SK-N-SH treated with all-trans-retinoic acid at 6 μM for 48 hours (cell line): ENCODE data around the gene TLDC2.
"Not testable (repeated sequence)": the region's sequence is repeated elsewhere in the genome, so short reads cannot be mapped to it uniquely, and the experiment has no call there.

Source experiments
- ATAC-seq: fragments of 200-7000 bp; cut with Tn5 transposase; 3 replicates; pipeline ENCODE4 v1.9.1; 2020; ENCODE audit warnings: mild to moderate bottlenecking, moderate library complexity
- BACH2 ChIP-seq: fragments of 250-450 bp; sonication (Bioruptor Pico); IDR thresholded peaks from 2 replicates; pipeline ENCODE4 v1.9.0; 2021; ENCODE audit warnings: mild to moderate bottlenecking, borderline replicate concordance
- CREB5 ChIP-seq: fragments of 250-450 bp; sonication (Bioruptor Pico); IDR thresholded peaks from 2 replicates; pipeline ENCODE4 v1.5.1; 2020; ENCODE audit warnings: low read depth, mild to moderate bottlenecking, moderate library complexity
- CSDC2 ChIP-seq: fragments of 250-450 bp; sonication (Bioruptor Pico); IDR thresholded peaks from 2 replicates; pipeline ENCODE4 v1.5.0; 2020; ENCODE audit warnings: mild to moderate bottlenecking, moderate library complexity
- CSRNP3 ChIP-seq: fragments of 250-450 bp; sonication (Bioruptor Pico); IDR thresholded peaks from 2 replicates; pipeline ENCODE4 v1.5.1; 2021; ENCODE audit warnings: mild to moderate bottlenecking, moderate library complexity
- GLIS3 ChIP-seq: fragments of 250-450 bp; sonication (Bioruptor Pico); IDR thresholded peaks from 2 replicates; pipeline ENCODE4 v1.5.0; 2020; ENCODE audit warnings: mild to moderate bottlenecking, moderate library complexity
- OSR1 ChIP-seq: fragments of 250-450 bp; sonication (Bioruptor Pico); IDR thresholded peaks from 2 replicates; pipeline ENCODE4 v1.8.0; 2022; ENCODE audit warnings: moderate library complexity, mild to moderate bottlenecking, inconsistent platforms
- PATZ1 ChIP-seq: fragments of 250-450 bp; sonication (Bioruptor Pico); IDR thresholded peaks from 2 replicates; pipeline ENCODE4 v1.8.0; 2020; ENCODE audit warnings: mild to moderate bottlenecking, moderate library complexity, borderline replicate concordance
- POU6F1 ChIP-seq: fragments of 250-450 bp; sonication (Bioruptor Pico); IDR thresholded peaks from 2 replicates; pipeline ENCODE4 v1.8.0; 2021; ENCODE audit warnings: low read depth, mild to moderate bottlenecking, moderate library complexity, borderline replicate concordance
- PPARA ChIP-seq: fragments of 250-450 bp; sonication (Bioruptor Pico); IDR thresholded peaks from 2 replicates; pipeline ENCODE4 v1.5.0; 2020; ENCODE audit warnings: mild to moderate bottlenecking, borderline replicate concordance
- RARB ChIP-seq: fragments of 250-450 bp; sonication (Bioruptor Pico); IDR thresholded peaks from 2 replicates; pipeline ENCODE4 v1.8.0; 2021; ENCODE audit warnings: mild to moderate bottlenecking, moderate library complexity
- SNAI2 ChIP-seq: fragments of 250-450 bp; sonication (Bioruptor Pico); IDR thresholded peaks from 2 replicates; pipeline ENCODE4 v1.5.0; 2020; ENCODE audit warnings: mild to moderate bottlenecking, moderate library complexity
- TCF4 ChIP-seq: fragments of 250-450 bp; sonication (Bioruptor Pico); IDR thresholded peaks from 2 replicates; pipeline ENCODE4 v1.8.0; 2021; ENCODE audit warnings: mild to moderate bottlenecking, moderate library complexity, borderline replicate concordance
- TOX ChIP-seq: fragments of 250-450 bp; sonication (Bioruptor Pico); IDR thresholded peaks from 2 replicates; pipeline ENCODE4 v1.8.0; 2021; ENCODE audit warnings: mild to moderate bottlenecking, moderate library complexity, borderline replicate concordance
- TSHZ2 ChIP-seq: fragments of 250-450 bp; sonication (Bioruptor Pico); IDR thresholded peaks from 2 replicates; pipeline ENCODE4 v1.5.0; 2020; ENCODE audit warnings: mild to moderate bottlenecking, moderate library complexity
- ZC3H10 ChIP-seq: fragments of 250-450 bp; sonication (Bioruptor Pico); IDR thresholded peaks from 2 replicates; pipeline ENCODE4 v1.5.1; 2021; ENCODE audit warnings: mild to moderate bottlenecking, moderate library complexity
- ZFP3 ChIP-seq: fragments of 250-450 bp; sonication (Bioruptor Pico); IDR thresholded peaks from 2 replicates; pipeline ENCODE4 v1.5.0; 2020; ENCODE audit warnings: mild to moderate bottlenecking, moderate library complexity
- ZFP30 ChIP-seq: fragments of 450-650 bp; formaldehyde crosslinking; IDR thresholded peaks from 2 replicates; pipeline ENCODE4 v1.5.0; 2022; ENCODE audit warnings: mild to moderate bottlenecking, moderate library complexity
- ZNF565 ChIP-seq: fragments of 450-650 bp; formaldehyde crosslinking; conservative IDR thresholded peaks from 2 replicates; pipeline ENCODE4 v1.5.0; 2020; ENCODE audit warnings: low read depth, mild to moderate bottlenecking, moderate library complexity
- ZNF70 ChIP-seq: fragments of 450-650 bp; formaldehyde crosslinking; IDR thresholded peaks from 2 replicates; pipeline ENCODE4 v1.5.0; 2020; ENCODE audit warnings: mild to moderate bottlenecking, moderate library complexity
- ZNF8 ChIP-seq: fragments of 450-650 bp; formaldehyde crosslinking; IDR thresholded peaks from 2 replicates; pipeline ENCODE4 v1.5.0; 2020; ENCODE audit warnings: mild to moderate bottlenecking, moderate library complexity

The TLDC2 gene

GRCh38 chr20:36838376-36838775 is 37.6 kb upstream of the TLDC2 start:
- ATAC-seq, result not testable (repeated sequence)

- no peak for ATAC-seq
- no peak for TF ChIP-seq CREB5 (CRISPR knock-in tag)
- TF ChIP-seq SNAI2 (CRISPR knock-in tag), result no peak
- TF ChIP-seq ZNF70, result no peak
- no peak for TF ChIP-seq POU6F1 (CRISPR knock-in tag)
- no peak for TF ChIP-seq ZNF8
- TF ChIP-seq CSRNP3 (CRISPR knock-in tag), result no peak
These were observed 36.8 kb upstream of the TLDC2 start for GRCh38 chr20:36839150-36839549.

GRCh38 chr20:36841030-36841429 is 34.9 kb upstream of the TLDC2 start:
- not testable (repeated sequence) for ATAC-seq

- ATAC-seq, result no peak
- TF ChIP-seq RARB (no peak), ZC3H10 (CRISPR knock-in tag) (no peak), ZFP3 (no peak), CREB5 (CRISPR knock-in tag) (no peak), BACH2 (CRISPR knock-in tag) (no peak), OSR1 (CRISPR knock-in tag) (no peak), ZFP30 (CRISPR knock-in tag) (no peak), PPARA (CRISPR knock-in tag) (no peak), TSHZ2 (no peak), GLIS3 (CRISPR knock-in tag) (no peak), ZNF565 (CRISPR knock-in tag) (no peak), ZNF70 (no peak), TCF4 (CRISPR knock-in tag) (no peak), CSDC2 (CRISPR knock-in tag) (no peak), POU6F1 (CRISPR knock-in tag) (no peak), ZNF8 (no peak), CSRNP3 (CRISPR knock-in tag) (no peak), TOX (CRISPR knock-in tag) (no peak), PATZ1 (CRISPR knock-in tag) (no peak)
- TF ChIP-seq, all 23 proteins: peak for 0
These were observed 30.5 kb upstream of the TLDC2 start for GRCh38 chr20:36845288-36845971.
